WTC11 (cell line): ENCODE measurements around the gene CACNG7. TPM values are rescaled to one million over a fixed set of nuclear protein-coding genes. Genes with fewer than 3 reads are reported as not detected.

Source experiments
- ATAC-seq: fragments of 200-7000 bp; cut with Tn5 transposase; 2 replicates; pipeline ENCODE4 v1.10.0; 2021; ENCODE audit warnings: mild to moderate bottlenecking, moderate library complexity
- Bru-seq: library from RNA; stranded (reverse); fragments of 400-500 nt; gene quantifications from one replicate; lab custom pipeline; 2021; lab: Mats Ljungman, UMichigan
- CTCF ChIA-PET: fragments of 300-600 bp; sonication (Branson Sonifier 250); formaldehyde crosslinking; loops from one replicate; lab custom pipeline; 2021; ENCODE audit warnings: antibody characterized with exemption; lab: Charles Lee
- POLR2A ChIA-PET: fragments of 350-600 bp; sonication (Branson Sonifier 250); formaldehyde crosslinking; loops from one replicate; lab custom pipeline; 2021; ENCODE audit warnings: antibody characterized with exemption; lab: Charles Lee
- DNase-seq: peaks from one replicate; pipeline ENCODE4 v3.0.0; 2021; ENCODE audit warnings: low spot score
- H3K27ac Mint-ChIP-seq: 2 replicates; pipeline ENCODE4 v1.8.0; 2021; ENCODE audit warnings: mixed read lengths
- H3K27me3 Mint-ChIP-seq: 2 replicates; pipeline ENCODE4 v1.8.0; 2021; ENCODE audit warnings: low read depth, mild to moderate bottlenecking, moderate library complexity, mixed read lengths
- H3K36me3 Mint-ChIP-seq: 2 replicates; pipeline ENCODE4 v1.8.0; 2021; ENCODE audit warnings: mixed read lengths
- H3K4me1 Mint-ChIP-seq: 2 replicates; pipeline ENCODE4 v1.8.0; 2022; ENCODE audit warnings: mixed read lengths
- H3K4me3 Mint-ChIP-seq: 2 replicates; pipeline ENCODE4 v1.8.0; 2021; ENCODE audit warnings: mild to moderate bottlenecking, moderate library complexity, mixed read lengths
- H3K9me3 Mint-ChIP-seq: 2 replicates; pipeline ENCODE4 v1.8.0; 2021; ENCODE audit warnings: mixed read lengths
- AFF4 ChIP-seq: sonication (generic); formaldehyde crosslinking; IDR thresholded peaks from 2 replicates; pipeline ENCODE4 v1.8.1; 2023; ENCODE audit warnings: mild to moderate bottlenecking, missing genetic modification reagents, borderline replicate concordance
- AR ChIP-seq: fragments of 250-450 bp; sonication (Bioruptor Pico); IDR thresholded peaks from 2 replicates; pipeline ENCODE4 v1.9.0; 2021; ENCODE audit warnings: mild to moderate bottlenecking
- ARID4B ChIP-seq: sonication (generic); formaldehyde crosslinking; IDR thresholded peaks from 2 replicates; pipeline ENCODE4 v1.8.0; 2023; ENCODE audit warnings: missing genetic modification reagents, mild to moderate bottlenecking, borderline replicate concordance
- CREM ChIP-seq: sonication (generic); formaldehyde crosslinking; IDR thresholded peaks from 2 replicates; pipeline ENCODE4 v1.8.1; 2022; ENCODE audit warnings: mild to moderate bottlenecking, missing genetic modification reagents, moderate library complexity
- E2F1 ChIP-seq: sonication (generic); formaldehyde crosslinking; IDR thresholded peaks from 2 replicates; pipeline ENCODE4 v1.8.0; 2022; ENCODE audit warnings: mild to moderate bottlenecking, missing genetic modification reagents
- ETV6 ChIP-seq: sonication (generic); formaldehyde crosslinking; IDR thresholded peaks from 2 replicates; pipeline ENCODE4 v1.8.1; 2022; ENCODE audit warnings: mild to moderate bottlenecking, missing genetic modification reagents
- FOXP4 ChIP-seq: sonication (generic); formaldehyde crosslinking; IDR thresholded peaks from 2 replicates; pipeline ENCODE4 v1.8.0; 2022; ENCODE audit warnings: mild to moderate bottlenecking, missing genetic modification reagents
- GTF2I ChIP-seq: fragments of 250-450 bp; sonication (Bioruptor Pico); conservative IDR thresholded peaks from 2 replicates; pipeline ENCODE4 v1.4.0; 2021; ENCODE audit warnings: mild to moderate bottlenecking
- HMGA2 ChIP-seq: fragments of 250-450 bp; sonication (Bioruptor Pico); IDR thresholded peaks from 2 replicates; pipeline ENCODE4 v1.4.0; 2021; ENCODE audit warnings: mild to moderate bottlenecking, moderate library complexity
- MAX ChIP-seq: sonication (generic); formaldehyde crosslinking; IDR thresholded peaks from 2 replicates; pipeline ENCODE4 v1.8.0; 2022; ENCODE audit warnings: mild to moderate bottlenecking, missing genetic modification reagents
- NFE2L1 ChIP-seq: sonication (generic); formaldehyde crosslinking; IDR thresholded peaks from 2 replicates; pipeline ENCODE4 v1.8.1; 2023; ENCODE audit warnings: missing genetic modification reagents
- SP1 ChIP-seq: sonication (generic); formaldehyde crosslinking; conservative IDR thresholded peaks from 2 replicates; pipeline ENCODE4 v1.8.1; 2022; ENCODE audit warnings: missing genetic modification reagents
- TCF7 ChIP-seq: sonication (generic); formaldehyde crosslinking; IDR thresholded peaks from 2 replicates; pipeline ENCODE4 v1.8.0; 2022; ENCODE audit warnings: mild to moderate bottlenecking, low read depth, missing genetic modification reagents, moderate library complexity
- TP53 ChIP-seq: sonication (generic); formaldehyde crosslinking; IDR thresholded peaks from 2 replicates; pipeline ENCODE4 v1.8.1; 2023; ENCODE audit warnings: mild to moderate bottlenecking, missing genetic modification reagents
- ZNF317 ChIP-seq: sonication (generic); formaldehyde crosslinking; IDR thresholded peaks from 2 replicates; pipeline ENCODE4 v1.8.1; 2023; ENCODE audit warnings: low read depth, mild to moderate bottlenecking, moderate library complexity, missing genetic modification reagents, borderline replicate concordance
- ZSCAN18 ChIP-seq: fragments of 250-450 bp; sonication (Bioruptor Pico); IDR thresholded peaks from 2 replicates; pipeline ENCODE4 v2.1.2; 2022; ENCODE audit warnings: mild to moderate bottlenecking, moderate library complexity
- long read RNA-seq, 3 experiments: library from RNA in 1 of 3; library from capped mRNA in 1 of 3; library from polyadenylated mRNA in 1 of 3; unstranded in 2 of 3; stranded (forward) in 1 of 3; transcript quantifications; one replicate each; pipeline ENCODE4 v2.0.0, GENCODE V29; 2021
- total RNA-seq: library from RNA; stranded (reverse); gene quantifications from 3 replicates; pipeline ENCODE4 v1.2.3, GENCODE V29; 2021

The CACNG7 gene
- 33.3 to 44.1 TPM (median 43.2 TPM) in 3 replicates for total RNA-seq
- Bru-seq, nascent RNA, result percentile 70 among the genes with signal in this experiment
- long read RNA-seq, experiment 1, partial matches to known transcripts, result 0 of 4 reads
- long read RNA-seq, experiment 1, other reads (novel, unspliced or antisense), result 4 of 4 reads
- long read RNA-seq, experiment 2, transcript CACNG7-203 (6 exons, 2,688 nt), result major isoform, 6 of 74 reads
- long read RNA-seq, experiment 2, partial matches to known transcripts, result 37 of 74 reads
- long read RNA-seq, experiment 2, other reads (novel, unspliced or antisense), result 31 of 74 reads
- long read RNA-seq, experiment 3, result 0 reads

GRCh38 chr19:53908935-53909415, at the start of gene CACNG7:
CACNG7 (plus strand) TSS chr19:53909278; CDS start chr19:53912832, 3,554 bp downstream.
- POLR2A ChIA-PET, result interaction anchor here (1.2 to 1.5 kb wide), 2 partner anchors 41 to 72 kb away, joined by 5 to 6 read pairs; partner anchors contain the start of gene MYADM
- ATAC-seq (peak; percentile 8), DNase-seq (peak; percentile 63)
- no peaks in the 10 kb centered on the region for H3K9me3 Mint-ChIP-seq
- no peak for TF ChIP-seq HMGA2 (CRISPR knock-in tag)
- no peak for TF ChIP-seq CREM (CRISPR knock-in tag)
- no peak for TF ChIP-seq NFE2L1 (CRISPR knock-in tag)
- no peak for TF ChIP-seq TP53
- no peak for TF ChIP-seq ETV6 (CRISPR knock-in tag)
- TF ChIP-seq AR (CRISPR knock-in tag), result no peak
- TF ChIP-seq ARID4B, result no peak
- no peak for TF ChIP-seq MAX (CRISPR knock-in tag)
- no peak for TF ChIP-seq AFF4 (CRISPR knock-in tag)
- TF ChIP-seq, all 79 proteins: peak for 0
- Mint-ChIP-seq H3K27me3 (peaks cover 66% of the 10 kb centered on the region), H3K27ac (peak within 1 kb of the TSS; percentile 92), H3K4me1 (peaks cover 41% of the 10 kb centered on the region), H3K4me3 (peak within 1 kb of the TSS; percentile 88), H3K36me3 (peaks cover 3% of the 10 kb centered on the region; the same call in 1 of the 2 replicates)
- CTCF ChIA-PET, result interaction anchor here (0.6 to 3.2 kb wide), 7 partner anchors 10 to 115 kb away, joined by 3 to 20 read pairs (median 4); partner anchors contain the start of gene PRKCG

- POLR2A ChIA-PET, result no interaction called here
- no peaks in the 10 kb centered on the region for H3K9me3 Mint-ChIP-seq
- H3K27me3 Mint-ChIP-seq, result peaks cover 5% of the 10 kb centered on the region
- CTCF ChIA-PET, result interaction anchor here (4.8 kb wide), 1 partner anchor 165 kb away, joined by 31 read pairs; no protein-coding TSS in a partner anchor
- DNase-seq, result no peak
- peaks cover 15% of the 10 kb centered on the region for H3K4me1 Mint-ChIP-seq
- no peaks in the 10 kb centered on the region for H3K36me3 Mint-ChIP-seq
- peak overlapping the region; percentile 60 for H3K27ac Mint-ChIP-seq
- H3K4me3 Mint-ChIP-seq, result no peak overlapping the region
- ATAC-seq, result no peak
- TF ChIP-seq ZSCAN18 (CRISPR knock-in tag) (no peak), FOXP4 (CRISPR knock-in tag) (no peak), ZNF317 (no peak), SP1 (no peak), GTF2I (CRISPR knock-in tag) (no peak), E2F1 (CRISPR knock-in tag) (no peak), TCF7 (CRISPR knock-in tag) (no peak), NFE2L1 (CRISPR knock-in tag) (no peak)
Observed at GRCh38 chr19:53864308-53864836, 44.7 kb upstream of the CACNG7 start.
